ENCODE results near the gene ZNF316.

- no peak for TF ChIP-seq POLR2AphosphoS5 (IDR thresholded peaks at IDR 0.05; ENCODE audit: low read depth)
- TF ChIP-seq JUNB (IDR thresholded peaks at IDR 0.05; ENCODE audit: unreplicated experiment), result no peak
- TF ChIP-seq, protein P1, sequence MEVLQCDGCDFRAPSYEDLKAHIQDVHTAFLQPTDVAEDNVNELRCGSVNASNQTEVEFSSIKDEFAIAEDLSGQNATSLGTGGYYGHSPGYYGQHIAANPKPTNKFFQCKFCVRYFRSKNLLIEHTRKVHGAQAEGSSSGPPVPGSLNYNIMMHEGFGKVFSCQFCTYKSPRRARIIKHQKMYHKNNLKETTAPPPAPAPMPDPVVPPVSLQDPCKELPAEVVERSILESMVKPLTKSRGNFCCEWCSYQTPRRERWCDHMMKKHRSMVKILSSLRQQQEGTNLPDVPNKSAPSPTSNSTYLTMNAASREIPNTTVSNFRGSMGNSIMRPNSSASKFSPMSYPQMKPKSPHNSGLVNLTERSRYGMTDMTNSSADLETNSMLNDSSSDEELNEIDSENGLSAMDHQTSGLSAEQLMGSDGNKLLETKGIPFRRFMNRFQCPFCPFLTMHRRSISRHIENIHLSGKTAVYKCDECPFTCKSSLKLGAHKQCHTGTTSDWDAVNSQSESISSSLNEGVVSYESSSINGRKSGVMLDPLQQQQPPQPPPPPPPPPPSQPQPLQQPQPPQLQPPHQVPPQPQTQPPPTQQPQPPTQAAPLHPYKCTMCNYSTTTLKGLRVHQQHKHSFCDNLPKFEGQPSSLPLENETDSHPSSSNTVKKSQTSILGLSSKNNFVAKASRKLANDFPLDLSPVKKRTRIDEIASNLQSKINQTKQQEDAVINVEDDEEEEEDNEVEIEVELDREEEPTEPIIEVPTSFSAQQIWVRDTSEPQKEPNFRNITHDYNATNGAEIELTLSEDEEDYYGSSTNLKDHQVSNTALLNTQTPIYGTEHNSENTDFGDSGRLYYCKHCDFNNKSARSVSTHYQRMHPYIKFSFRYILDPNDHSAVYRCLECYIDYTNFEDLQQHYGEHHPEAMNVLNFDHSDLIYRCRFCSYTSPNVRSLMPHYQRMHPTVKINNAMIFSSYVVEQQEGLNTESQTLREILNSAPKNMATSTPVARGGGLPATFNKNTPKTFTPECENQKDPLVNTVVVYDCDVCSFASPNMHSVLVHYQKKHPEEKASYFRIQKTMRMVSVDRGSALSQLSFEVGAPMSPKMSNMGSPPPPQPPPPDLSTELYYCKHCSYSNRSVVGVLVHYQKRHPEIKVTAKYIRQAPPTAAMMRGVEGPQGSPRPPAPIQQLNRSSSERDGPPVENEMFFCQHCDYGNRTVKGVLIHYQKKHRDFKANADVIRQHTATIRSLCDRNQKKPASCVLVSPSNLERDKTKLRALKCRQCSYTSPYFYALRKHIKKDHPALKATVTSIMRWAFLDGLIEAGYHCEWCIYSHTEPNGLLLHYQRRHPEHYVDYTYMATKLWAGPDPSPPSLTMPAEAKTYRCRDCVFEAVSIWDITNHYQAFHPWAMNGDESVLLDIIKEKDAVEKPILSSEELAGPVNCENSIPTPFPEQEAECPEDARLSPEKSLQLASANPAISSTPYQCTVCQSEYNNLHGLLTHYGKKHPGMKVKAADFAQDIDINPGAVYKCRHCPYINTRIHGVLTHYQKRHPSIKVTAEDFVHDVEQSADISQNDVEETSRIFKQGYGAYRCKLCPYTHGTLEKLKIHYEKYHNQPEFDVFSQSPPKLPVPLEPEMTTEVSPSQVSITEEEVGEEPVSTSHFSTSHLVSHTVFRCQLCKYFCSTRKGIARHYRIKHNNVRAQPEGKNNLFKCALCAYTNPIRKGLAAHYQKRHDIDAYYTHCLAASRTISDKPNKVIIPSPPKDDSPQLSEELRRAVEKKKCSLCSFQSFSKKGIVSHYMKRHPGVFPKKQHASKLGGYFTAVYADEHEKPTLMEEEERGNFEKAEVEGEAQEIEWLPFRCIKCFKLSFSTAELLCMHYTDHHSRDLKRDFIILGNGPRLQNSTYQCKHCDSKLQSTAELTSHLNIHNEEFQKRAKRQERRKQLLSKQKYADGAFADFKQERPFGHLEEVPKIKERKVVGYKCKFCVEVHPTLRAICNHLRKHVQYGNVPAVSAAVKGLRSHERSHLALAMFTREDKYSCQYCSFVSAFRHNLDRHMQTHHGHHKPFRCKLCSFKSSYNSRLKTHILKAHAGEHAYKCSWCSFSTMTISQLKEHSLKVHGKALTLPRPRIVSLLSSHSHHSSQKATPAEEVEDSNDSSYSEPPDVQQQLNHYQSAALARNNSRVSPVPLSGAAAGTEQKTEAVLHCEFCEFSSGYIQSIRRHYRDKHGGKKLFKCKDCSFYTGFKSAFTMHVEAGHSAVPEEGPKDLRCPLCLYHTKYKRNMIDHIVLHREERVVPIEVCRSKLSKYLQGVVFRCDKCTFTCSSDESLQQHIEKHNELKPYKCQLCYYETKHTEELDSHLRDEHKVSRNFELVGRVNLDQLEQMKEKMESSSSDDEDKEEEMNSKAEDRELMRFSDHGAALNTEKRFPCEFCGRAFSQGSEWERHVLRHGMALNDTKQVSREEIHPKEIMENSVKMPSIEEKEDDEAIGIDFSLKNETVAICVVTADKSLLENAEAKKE (CRISPR knock-in tag; IDR thresholded peaks at IDR 0.05), result no peak
- no peak for TF ChIP-seq EZH2 (IDR thresholded peaks at IDR 0.05; ENCODE audit: low read depth, unreplicated experiment)
- TF ChIP-seq, protein P2, sequence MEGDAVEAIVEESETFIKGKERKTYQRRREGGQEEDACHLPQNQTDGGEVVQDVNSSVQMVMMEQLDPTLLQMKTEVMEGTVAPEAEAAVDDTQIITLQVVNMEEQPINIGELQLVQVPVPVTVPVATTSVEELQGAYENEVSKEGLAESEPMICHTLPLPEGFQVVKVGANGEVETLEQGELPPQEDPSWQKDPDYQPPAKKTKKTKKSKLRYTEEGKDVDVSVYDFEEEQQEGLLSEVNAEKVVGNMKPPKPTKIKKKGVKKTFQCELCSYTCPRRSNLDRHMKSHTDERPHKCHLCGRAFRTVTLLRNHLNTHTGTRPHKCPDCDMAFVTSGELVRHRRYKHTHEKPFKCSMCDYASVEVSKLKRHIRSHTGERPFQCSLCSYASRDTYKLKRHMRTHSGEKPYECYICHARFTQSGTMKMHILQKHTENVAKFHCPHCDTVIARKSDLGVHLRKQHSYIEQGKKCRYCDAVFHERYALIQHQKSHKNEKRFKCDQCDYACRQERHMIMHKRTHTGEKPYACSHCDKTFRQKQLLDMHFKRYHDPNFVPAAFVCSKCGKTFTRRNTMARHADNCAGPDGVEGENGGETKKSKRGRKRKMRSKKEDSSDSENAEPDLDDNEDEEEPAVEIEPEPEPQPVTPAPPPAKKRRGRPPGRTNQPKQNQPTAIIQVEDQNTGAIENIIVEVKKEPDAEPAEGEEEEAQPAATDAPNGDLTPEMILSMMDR (conservative IDR thresholded peaks at IDR 0.05; ENCODE audit: low read depth in 2 of 2), result no peak
- TF ChIP-seq, protein P3, sequence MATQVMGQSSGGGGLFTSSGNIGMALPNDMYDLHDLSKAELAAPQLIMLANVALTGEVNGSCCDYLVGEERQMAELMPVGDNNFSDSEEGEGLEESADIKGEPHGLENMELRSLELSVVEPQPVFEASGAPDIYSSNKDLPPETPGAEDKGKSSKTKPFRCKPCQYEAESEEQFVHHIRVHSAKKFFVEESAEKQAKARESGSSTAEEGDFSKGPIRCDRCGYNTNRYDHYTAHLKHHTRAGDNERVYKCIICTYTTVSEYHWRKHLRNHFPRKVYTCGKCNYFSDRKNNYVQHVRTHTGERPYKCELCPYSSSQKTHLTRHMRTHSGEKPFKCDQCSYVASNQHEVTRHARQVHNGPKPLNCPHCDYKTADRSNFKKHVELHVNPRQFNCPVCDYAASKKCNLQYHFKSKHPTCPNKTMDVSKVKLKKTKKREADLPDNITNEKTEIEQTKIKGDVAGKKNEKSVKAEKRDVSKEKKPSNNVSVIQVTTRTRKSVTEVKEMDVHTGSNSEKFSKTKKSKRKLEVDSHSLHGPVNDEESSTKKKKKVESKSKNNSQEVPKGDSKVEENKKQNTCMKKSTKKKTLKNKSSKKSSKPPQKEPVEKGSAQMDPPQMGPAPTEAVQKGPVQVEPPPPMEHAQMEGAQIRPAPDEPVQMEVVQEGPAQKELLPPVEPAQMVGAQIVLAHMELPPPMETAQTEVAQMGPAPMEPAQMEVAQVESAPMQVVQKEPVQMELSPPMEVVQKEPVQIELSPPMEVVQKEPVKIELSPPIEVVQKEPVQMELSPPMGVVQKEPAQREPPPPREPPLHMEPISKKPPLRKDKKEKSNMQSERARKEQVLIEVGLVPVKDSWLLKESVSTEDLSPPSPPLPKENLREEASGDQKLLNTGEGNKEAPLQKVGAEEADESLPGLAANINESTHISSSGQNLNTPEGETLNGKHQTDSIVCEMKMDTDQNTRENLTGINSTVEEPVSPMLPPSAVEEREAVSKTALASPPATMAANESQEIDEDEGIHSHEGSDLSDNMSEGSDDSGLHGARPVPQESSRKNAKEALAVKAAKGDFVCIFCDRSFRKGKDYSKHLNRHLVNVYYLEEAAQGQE (IDR thresholded peaks at IDR 0.05; ENCODE audit: unreplicated experiment), result no peak
- no peak for TF ChIP-seq EZH2phosphoT487 (IDR thresholded peaks at IDR 0.05; ENCODE audit: unreplicated experiment)
Measured at GRCh38 chr7:6647541-6647940, 10.4 kb downstream of the ZNF316 start.

Measured in GM23338 (cell line).